Measurements from ENCODE around the gene FOSL2. TPM values are rescaled to one million over a fixed set of nuclear protein-coding genes. Genes with fewer than 3 reads are reported as not detected.

FOSL2 gene
- 259 TPM for total RNA-seq
- long read RNA-seq, full-length matches to known transcripts, result 53 of 162 reads
- long read RNA-seq, partial matches to known transcripts, result 6 of 162 reads
- long read RNA-seq, other reads (novel, unspliced or antisense), result 103 of 162 reads

- peak; percentile 97 for DNase-seq (ENCODE audit: low spot score)
Measured at GRCh38 chr2:28392297-28393113, at the start of gene FOSL2. TSS of gene FOSL2 (plus strand) at chr2:28392858. CDS start at chr2:28393721, 863 bp downstream.

- DNase-seq (ENCODE audit: low spot score), result no peak
Measured at GRCh38 chr2:28343184-28343942, 49.3 kb upstream of the FOSL2 start.

- DNase-seq (ENCODE audit: low spot score), result no peak
Measured at GRCh38 chr2:28343971-28344715, 48.5 kb upstream of the FOSL2 start.

GRCh38 chr2:28344756-28345373 is 47.8 kb upstream of the FOSL2 start:
- no peak for DNase-seq (ENCODE audit: low spot score)

DNA sequence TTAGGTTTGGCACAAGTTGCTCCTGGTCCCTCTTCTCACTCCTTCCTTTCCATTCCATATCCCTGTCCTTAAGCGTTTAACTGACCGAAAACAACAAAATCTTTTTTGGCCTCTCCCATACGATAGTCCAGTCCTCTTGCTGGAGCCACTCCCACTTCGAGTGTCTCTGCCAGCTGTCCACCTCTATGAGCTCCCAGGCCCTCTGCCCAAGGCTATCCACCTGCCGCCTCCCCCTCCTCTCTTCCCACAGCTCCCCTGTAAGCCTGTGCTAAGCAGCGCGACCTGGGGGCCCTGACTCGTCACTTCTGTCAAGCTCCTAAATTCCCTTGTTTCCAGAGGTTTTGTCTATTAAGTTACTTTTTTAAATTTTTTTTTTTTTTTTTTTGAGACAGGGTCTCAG is 47.0 kb upstream of the FOSL2 start:
- no peak for DNase-seq (ENCODE audit: low spot score)

GRCh38 chr2:28346587-28346986 is 46.1 kb upstream of the FOSL2 start:
- no peak for DNase-seq (ENCODE audit: low spot score)

- DNase-seq (ENCODE audit: low spot score), result peak; percentile 33
Measured at GRCh38 chr2:28347193-28347592, 45.5 kb upstream of the FOSL2 start.

GRCh38 chr2:28347596-28347995 is 45.1 kb upstream of the FOSL2 start:
- peak; percentile 72 for DNase-seq (ENCODE audit: low spot score)

GRCh38 chr2:28348149-28348567 is 44.5 kb upstream of the FOSL2 start:
- DNase-seq (ENCODE audit: low spot score), result peak; percentile 86

- DNase-seq (ENCODE audit: low spot score), result peak; percentile 26
Measured at GRCh38 chr2:28348921-28349320, 43.7 kb upstream of the FOSL2 start.

DNA sequence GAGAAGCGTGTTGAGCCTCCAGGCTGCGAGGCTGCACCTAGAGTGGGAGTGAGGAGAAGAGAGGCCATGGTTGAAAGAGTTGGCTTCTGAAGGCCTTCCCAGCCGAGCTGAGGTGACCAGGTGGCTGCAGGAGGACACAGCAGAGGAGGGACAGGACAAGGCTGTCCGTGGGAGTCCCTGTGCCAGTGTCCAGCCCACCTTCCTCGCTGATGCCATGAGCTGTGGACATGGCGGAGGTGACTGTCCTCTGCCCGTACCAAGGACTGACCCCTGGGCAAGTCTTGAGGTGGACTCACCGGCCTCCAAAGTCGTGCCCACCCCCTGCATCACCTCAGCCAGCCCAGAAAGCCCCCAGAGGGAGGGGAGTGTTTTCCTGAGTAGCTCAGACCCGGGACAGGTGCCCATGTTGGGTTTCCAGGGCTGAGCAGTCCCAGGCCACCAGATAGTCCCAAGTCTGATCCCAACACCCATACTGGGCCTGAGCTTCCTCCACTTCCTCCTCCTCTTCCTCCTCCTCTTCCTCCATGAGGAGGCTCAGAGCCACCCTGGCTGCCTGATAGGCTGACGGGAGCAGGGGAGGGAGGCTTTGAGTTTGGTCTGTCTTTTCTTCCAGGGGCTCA is 43.0 kb upstream of the FOSL2 start:
- DNase-seq (ENCODE audit: low spot score), result peak; percentile 84

GRCh38 chr2:28350196-28350595 is 42.5 kb upstream of the FOSL2 start:
- peak; percentile 86 for DNase-seq (ENCODE audit: low spot score)

DNA sequence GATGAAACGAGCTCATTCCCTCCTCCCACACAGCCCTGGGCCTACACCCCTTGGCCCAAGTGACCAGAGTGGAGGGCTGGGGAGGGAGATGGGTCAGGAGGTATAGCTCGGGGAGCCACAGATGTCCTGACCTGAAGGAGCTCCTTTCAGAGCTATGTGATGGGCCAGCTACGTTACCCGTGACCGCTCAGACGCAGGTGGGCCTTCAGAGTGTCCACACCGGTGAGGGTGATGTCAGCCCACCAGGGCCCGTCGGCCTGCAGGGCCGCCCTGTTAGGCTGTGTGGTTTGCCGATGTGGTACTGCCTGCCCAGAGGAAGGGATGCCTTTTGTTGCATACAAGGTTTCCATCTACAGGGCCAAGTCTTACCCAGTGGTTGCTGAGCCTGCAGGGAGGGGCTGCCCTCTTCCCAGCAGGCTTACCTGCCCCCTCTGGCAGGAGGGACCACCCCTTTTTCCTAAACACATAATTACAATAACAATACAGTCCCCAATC is 41.8 kb upstream of the FOSL2 start:
- DNase-seq (ENCODE audit: low spot score), result peak; percentile 69

- no peak for DNase-seq (ENCODE audit: low spot score)
Measured at GRCh38 chr2:28351621-28352020, 41.0 kb upstream of the FOSL2 start.

- peak; percentile 55 for DNase-seq (ENCODE audit: low spot score)
Measured at GRCh38 chr2:28352104-28352503, 40.6 kb upstream of the FOSL2 start.

DNA sequence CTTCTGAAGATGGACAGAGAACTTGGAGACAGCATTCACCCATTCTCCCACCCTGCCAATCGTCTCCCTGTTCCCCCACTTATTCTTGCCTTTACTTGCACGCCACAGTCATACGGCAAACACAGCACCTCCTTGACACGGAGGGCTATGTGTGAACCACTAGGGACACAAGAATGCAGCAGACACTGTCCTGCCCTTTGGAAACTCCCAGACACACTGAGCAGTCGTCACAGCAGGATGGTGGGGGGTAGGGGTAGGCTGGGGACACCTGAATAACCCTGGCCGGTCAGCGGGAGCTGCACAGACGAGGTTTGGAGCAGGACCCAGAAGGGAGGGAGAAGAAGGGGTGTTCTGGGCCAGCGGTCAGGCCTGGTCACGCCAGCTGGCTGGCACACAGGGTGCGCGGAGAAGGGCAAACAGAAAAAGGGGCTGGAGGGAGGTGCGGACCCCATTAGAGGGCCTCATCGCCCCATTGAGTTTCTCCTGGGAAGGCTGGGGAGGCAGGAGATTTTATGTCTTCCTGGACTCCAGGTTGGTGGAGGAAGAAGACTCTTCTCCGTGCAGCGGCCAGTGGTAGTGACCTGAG is 40.0 kb upstream of the FOSL2 start:
- peak; percentile 74 for DNase-seq (ENCODE audit: low spot score)

DNA sequence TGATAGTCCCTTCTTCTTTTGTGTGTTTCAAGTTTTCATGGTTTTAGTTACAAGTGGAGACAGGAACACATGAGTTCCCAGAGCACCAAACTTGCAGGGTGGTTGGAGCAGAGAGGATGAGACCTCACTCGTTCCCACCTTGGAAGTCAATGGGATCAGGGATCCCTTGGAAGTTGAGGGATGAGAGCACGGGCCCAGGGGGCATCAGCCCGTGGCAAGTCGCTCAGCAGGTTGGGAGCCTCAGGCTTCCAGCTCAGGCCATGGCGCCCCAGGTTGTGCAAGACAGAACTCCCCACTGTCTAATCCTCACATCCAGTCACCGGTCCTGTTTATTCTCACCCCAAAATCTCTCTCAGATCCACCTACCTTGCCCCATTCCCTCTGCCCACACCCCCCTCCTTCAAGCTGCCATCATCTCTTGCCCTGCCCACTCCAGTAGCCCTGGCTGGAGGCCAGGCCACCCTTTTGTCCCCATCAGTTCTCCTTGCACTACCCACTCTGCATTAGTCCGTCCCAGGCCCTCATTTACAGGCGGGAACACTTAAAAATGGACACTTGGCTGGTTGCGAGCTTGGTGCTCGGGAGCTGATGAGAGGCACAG is 37.6 kb upstream of the FOSL2 start:
- DNase-seq (ENCODE audit: low spot score), result no peak

DNA sequence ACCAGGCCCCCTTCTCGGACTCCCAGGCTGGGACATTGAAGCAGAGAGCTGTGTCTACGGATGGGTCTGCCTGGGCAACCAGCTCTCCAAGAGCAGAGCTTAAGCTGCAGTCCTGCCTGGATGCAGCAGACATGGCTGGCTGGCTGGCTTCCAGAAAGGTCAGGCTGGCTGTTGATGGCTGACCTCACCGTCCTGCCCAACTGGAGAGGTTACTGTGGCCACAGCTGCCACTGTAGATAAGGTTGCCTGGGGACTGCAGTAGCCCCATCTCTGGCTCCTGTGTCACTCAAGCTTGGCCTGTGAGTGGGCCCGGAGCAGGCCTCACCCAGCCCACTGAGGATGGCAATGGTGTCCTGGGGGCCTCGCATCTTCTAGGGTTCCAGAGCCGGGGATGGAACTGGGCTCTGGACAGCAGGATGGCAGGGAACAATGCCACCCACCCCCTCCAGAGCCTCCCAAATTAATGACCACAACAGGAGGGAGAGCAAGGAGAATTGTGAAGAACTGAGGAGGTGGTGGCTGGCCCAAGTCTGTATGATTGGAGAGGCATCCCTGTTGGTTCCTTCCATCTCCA is 37.0 kb upstream of the FOSL2 start:
- no peak for DNase-seq (ENCODE audit: low spot score)
